Posterior vena cava (tissue), 2 donors: Measurements from ENCODE around the gene ORC4. TPM values are rescaled to one million over a fixed set of nuclear protein-coding genes. Genes with fewer than 3 reads are reported as not detected.

Experiments
- DNase-seq: peaks from one replicate; pipeline ENCODE4 v3.0.0-alpha.2; 2020; ENCODE audit warnings: low spot score
- intact Hi-C, 2 donors: fragments of 100-400 bp; cut with DNase I; formaldehyde crosslinking; loops; one replicate each; pipeline versions ENCODE4 v1.14.1 to v1.14.2; 2022 to 2023
- total RNA-seq, 2 donors: library from RNA; stranded (reverse); fragmentation: NEBNext Ultra II Directional; extraction: Animal tissue kit (Norgen Biotek cat#: 25700); gene quantifications; one replicate each; pipeline ENCODE4 v1.2.1, GENCODE V29; 2021
- donor health status: DM: yes; HTN: yes; CAD: no.
- donor health status: DM: yes; HTN: yes; CAD: no.

Gene ORC4
- total RNA-seq, 2 donors from 2014 or later: 36.4 to 37.6 TPM

DNA sequence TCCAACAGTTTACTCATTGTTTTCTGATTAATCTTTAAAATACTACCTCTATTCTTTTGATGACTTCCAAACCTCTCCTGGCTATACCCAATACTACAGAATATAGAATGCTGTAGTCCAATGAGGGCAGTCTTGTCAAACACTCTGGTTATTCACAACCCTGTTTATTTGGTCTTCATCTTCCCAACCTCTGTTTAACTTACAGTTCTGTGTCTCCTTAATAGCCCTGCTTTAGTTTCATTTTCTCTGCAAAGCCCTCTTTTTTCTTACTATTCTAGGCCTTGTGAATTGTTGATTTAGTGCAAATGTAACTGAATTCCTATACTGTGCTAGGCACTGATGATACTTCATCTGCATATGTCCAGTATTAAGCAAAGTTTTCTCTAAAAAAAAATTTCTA, 135.7 kb downstream of the ORC4 start:
- DNase-seq: no peak
- intact Hi-C loops: no loop called here

DNA sequence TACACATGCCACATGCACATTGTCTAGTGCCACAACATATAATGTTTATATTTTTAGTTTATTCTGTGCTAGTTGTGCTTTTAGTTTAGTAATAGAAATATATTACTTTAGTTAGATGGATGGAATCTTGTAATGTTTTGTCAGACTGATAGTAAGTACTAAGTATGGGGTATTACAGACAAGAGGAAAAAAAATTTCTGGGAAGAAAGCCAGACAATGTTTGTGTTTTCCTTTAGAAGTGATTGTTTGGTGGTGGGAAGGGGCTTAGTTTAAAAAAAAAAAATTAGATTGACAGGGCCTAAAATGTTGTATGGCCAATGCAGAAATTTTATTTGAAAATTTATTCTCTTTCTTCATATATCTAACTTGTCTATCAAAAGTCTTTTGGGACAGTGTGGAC, 137.9 kb downstream of the ORC4 start:
- DNase-seq: no peak
- intact Hi-C loops: no loop called here

Other genes with a start within 250 kb of the ORC4 start
- gene ACVR2A, start 175.7 kb downstream of the ORC4 start, total RNA-seq: 10 to 100 TPM; 19.3 to 20.5 TPM
- gene MBD5, start 354 bp upstream of the ORC4 start, total RNA-seq: 10 to 100 TPM; 39.8 to 40.8 TPM